GM21528 (cell line): Measurements from ENCODE around the gene GRB14.
"Not testable (repeated sequence)": the region's sequence is repeated elsewhere in the genome, so short reads cannot be mapped to it uniquely, and the experiment has no call there.

ENCODE experiments used
- ATAC-seq: cut with Tn5 transposase; IDR thresholded peaks from one replicate; pipeline ENCODE4 v1.9.1; 2021; ENCODE audit warnings: mild to moderate bottlenecking, moderate library complexity; ENCODE audit not compliant: unreplicated experiment, low FRiP score

GRB14 gene

DNA sequence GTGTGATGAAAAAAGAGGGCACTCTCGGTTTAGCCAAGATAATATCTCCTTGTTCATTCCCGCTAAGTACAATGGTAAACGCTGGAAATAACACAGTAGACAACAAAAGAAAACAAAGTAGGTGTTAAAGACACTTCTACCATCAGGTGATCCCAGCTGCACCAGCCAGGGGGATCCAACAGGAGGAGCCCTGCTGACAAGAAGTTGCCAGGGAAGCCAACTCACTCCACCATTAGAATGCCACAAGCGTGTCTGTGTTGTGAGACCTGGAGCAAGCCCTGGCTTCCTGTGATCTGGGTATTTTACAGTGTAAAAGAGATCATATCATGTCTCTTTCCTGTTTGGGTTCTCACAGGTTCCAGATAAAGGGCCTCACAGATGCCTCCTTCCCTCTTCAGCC lies 117.0 kb downstream of the GRB14 start:
- ATAC-seq = no peak

DNA sequence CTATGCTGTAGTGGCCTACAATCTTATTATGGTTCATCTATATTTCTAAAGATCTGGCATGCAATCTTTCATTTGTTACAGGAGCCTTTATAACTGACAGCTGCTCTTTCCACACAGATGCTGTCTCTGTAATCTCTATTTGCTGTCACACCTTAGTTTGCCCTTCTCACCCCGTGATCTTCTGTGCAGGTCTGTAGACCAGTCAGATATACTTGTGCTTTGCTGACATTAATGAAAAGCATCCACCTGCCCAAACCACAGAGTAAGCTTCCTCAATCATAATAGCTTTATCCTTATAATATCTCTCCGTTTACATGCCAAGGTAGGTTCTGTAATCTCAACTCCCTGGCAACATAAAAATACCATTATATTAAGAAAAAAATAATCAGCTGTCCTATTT lies 122.4 kb downstream of the GRB14 start:
- ATAC-seq = no peak

DNA sequence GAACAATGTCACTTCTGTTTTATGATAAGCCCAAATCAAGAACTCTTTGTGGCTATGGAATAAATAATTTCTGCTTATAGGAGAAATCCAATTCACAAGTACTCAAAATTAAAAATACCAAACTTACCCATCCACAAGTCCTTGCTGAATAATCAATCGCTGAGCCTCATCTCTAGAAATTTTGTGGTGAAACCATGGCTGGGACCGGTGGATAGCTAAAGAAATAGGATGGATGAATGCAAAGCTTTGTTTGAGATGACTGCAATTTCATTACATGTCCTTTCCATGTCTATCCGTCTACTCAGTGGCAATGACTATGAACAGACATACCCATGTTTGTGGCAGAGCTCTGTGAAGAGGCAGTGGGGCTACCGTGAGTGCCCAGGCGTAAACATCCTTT lies 124.4 kb downstream of the GRB14 start:
- no peak for ATAC-seq

DNA sequence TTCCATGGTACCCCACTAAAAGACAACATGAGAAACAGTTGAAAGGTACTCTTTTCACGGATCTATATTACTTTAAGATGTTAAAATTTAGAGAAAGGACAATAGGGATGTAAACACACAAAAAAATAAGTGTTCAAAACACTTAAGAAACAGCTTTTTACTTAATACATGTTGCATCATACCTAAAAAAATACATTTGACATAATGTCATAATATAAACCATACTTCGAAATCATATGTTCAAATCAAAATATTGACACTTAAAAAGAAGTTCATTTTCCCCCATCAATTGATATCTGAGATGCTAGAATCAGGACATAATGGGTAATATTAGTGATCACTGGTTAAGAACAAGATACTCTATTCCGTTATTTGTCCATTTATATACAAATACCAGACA lies 124.9 kb downstream of the GRB14 start:
- no peak for ATAC-seq

DNA sequence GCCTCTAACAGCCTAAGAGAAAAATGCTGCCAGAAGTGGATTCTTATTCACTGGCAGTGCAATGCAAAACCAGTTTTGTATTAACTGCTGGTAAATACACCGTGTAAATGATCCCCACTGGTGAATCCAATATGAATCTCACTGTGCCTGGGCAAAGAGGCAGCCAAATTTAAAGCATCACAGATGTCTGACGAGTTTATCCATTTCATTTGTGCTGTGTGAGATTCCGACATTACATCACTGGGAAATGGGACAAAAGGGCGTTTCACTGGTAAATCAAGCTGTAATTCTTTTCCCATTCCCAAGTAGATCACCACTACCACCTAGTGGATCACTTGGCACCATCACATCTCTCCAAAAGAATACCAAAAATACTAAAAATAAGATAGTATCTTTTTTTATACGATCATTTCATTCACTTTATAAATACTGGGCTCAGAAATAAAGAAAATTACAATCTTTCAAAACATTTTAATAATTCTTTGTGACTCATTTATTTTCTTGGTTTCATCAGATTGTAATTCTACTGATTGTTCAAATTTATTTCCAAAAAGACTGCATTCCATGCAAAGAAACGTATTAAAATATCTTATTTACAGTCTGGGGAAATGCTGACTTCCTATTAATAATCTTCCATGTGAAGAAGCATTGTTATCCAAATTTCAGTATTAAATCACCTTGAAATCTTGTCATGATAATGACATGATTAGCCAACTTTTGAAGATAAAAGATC lies 125.6 kb downstream of the GRB14 start:
- no peak for ATAC-seq

DNA sequence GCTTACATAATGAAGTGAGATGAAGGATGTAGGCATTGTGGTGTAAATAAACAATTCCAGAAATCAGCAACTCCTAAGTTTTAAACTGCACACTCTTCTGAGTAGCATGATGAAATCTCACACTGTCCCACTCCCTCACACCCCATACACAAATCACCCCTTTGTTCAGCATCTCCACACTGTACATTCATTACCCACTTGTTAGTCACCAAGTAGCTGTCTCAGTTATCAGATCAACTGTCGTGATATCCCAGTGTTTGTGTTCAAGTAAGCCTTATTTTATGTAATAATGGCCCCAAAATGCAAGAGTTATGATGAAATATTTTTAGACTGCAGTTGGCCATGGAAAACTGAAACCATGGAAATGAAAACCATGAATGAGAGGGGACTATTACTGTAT lies 135.7 kb downstream of the GRB14 start:
- no peak for ATAC-seq

DNA sequence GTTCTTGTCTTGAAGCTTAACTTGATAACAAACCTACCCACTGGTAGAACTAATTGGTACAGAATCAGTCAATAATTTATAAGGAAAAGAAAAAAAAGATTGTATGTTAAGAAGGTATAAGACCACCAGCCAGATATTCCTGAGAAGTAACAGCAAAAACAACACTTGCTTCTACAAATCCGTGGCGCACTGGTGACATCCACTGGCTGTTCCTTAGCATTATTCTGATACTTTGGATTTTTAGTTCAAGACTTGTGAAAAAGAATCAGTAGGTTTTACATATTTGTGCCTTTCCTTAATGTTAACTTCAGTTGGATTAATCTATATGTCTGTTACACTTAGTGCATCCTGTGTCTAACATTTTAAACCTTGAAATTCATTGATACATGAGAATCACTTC lies 141.8 kb downstream of the GRB14 start:
- ATAC-seq = no peak

DNA sequence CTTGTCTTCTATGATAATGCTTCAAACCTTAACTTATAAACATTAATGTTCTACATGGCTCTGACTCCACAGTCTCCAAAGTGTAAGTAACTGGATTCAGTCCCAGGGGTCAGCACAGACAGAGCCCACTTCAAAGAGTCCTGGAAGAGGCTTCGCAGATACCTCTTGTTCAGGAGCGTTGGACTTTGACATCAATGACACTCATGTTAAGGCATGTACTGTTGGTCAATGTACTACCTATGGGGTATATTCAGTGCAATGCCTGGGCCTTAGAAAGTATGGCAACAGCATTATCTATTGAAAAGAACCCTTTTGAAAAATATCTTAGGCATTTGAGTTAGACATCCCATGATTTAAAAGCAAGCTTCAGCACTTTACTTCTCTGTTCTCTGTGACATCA lies 143.1 kb downstream of the GRB14 start:
- ATAC-seq = no peak

DNA sequence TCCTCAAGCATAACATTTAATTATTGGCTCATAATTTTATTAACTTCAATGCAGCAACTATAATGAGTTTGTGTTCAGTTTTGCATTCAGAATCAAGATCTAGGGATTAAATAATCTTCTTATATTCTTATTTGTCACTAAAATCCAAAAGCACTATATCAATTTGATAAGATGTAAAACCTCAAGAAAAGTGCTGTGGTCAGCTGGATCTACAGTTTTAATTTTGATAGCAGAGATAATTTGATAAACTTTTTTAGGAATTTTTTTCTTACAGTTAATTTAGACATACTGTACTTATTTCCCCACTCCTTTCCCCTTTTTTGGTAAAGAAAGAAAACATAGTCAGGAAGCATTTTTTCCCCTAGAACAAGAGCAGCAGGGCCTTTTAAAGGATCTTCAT lies 146.4 kb downstream of the GRB14 start:
- no peak for ATAC-seq

DNA sequence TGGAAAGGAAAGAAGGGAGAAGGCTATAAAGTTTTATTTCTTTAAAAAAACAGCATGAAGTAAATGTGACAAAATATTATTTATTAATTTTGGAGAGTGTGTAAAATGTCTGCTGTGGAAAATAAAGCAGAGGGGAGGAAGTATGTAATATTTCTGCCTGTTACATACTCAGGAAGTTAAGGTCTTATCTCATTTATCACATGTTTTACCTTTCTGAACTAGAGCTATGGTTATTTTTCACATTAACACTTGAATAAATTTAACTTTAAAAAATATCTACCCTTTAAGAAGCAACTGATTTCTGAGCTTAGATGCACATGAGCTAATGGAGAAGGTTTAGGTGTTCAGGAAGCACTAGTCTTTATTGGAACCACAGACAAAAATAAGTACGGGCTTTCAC lies 148.3 kb downstream of the GRB14 start:
- no peak for ATAC-seq

DNA sequence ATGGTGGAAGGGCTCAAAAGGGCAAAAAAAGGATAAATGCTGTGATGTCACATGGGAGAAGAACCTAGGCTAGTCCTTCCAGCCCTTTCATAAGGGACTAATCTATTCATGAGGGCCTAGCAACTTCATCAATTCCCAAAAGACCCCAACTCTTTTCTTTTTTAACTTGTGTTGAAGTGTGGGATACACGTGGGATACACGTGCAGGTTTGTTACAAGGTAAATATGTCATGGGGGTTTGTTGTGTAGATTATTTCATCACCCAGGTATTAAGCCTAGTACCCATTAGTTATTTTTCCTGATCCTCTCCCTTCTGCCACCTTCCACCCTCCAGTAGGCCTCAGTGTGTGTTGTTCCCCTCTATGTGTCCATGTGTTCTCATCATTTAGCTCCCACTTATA lies 156.2 kb downstream of the GRB14 start:
- ATAC-seq = not testable (repeated sequence)

DNA sequence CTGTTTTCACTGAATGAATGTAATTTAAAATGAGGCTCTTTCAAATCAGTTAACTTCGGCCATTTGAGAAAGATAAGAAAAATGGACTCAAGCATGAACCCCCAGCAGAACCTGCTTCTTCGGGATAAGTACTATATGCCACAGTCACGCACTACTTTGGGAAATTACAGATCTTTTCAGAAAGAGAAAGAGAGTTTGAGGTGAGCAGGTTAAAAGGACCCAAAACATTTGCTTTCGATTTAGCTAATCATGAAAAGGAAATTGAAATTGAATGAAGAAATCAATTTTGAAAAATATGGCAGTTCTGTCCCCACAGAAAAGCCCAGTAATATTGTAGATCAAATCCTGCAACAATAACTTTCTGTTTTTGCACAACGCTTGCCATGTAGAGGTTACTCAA lies 156.9 kb downstream of the GRB14 start:
- ATAC-seq = no peak

DNA sequence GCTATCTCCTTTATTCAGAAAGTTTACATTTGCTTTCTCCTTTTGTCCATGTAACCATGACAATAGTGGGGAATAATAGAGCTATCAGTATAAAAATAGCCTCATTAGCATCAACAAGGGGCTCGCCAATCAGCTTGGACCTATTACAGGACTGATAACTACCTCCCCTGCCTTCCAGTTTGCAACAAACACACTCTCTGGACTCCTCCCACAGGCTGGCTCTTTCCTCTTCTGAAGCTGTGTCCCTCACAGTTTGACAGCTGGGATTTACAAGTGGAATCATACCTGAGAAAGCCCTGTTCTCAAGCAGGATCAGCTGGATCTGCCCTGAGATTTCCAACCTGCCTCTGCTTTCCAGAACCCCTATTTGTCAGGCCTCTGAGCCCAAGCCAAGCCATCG lies 162.5 kb downstream of the GRB14 start:
- no peak for ATAC-seq

DNA sequence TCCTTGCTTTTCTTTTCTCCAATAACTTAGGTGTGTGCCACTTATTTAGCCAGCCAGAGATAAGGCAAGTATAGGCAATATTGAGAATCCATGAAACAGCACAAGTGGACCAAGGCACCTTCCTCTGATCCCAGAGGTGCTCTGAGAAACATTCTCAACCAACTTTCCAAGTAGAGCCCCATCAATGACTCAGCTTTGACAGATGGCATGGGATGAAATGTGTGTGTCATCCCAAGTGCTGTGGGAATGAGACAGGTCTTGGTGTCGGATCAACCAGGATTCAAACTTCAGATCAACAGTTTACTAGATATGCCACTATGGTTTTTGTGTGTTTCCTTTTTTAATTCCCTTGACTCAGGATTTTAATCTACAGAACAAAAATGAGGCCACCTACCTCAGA lies 164.0 kb downstream of the GRB14 start:
- ATAC-seq = no peak

DNA sequence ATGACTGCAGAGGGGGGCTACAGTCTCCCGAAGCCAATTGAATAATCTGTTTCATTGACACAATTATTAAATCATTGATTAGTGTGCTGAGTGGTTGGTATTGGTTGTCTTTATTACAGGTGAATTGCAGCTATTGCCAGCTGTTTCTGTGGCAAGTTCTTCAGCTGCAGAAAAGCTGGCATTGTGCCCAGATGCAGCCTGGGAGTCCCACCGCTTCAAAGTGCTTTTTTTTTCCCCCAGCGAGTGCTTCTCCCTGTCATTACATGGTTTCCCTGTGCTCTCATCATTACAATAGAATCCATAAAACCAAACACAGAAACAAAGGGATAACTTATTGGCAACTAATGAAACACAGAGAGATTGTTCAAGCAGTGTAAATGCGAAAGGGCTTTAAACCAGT lies 164.7 kb downstream of the GRB14 start:
- ATAC-seq = no peak

DNA sequence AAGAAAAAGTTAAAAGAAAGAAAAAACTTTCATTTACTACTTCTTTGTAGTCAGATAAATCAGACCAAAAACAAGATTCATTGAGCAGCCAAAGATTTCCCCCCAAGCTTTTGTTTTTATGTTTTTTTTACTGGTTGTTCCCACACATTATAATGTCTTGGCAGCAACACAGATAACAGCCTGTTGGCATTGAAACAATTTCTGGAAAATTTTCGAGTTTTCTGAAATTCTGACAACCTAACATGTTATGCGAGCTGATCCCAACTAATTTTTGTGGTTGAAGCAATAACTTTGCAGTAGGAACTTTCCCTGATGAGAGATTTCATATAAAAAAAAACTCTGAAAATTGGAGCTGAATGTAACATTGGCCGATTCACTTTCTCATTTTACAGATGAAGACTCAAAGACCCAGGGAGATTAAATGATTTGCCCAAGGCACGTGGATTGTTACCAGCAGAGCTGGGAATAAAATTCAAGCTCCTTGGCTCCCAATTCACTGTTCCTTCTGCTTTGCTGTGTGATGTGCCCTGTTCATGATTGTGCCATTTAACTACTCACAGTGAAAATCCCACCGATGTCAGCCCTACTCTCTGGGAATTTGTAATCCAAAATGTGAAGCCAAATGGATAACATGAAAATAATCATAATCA lies 167.5 kb downstream of the GRB14 start:
- no peak for ATAC-seq

DNA sequence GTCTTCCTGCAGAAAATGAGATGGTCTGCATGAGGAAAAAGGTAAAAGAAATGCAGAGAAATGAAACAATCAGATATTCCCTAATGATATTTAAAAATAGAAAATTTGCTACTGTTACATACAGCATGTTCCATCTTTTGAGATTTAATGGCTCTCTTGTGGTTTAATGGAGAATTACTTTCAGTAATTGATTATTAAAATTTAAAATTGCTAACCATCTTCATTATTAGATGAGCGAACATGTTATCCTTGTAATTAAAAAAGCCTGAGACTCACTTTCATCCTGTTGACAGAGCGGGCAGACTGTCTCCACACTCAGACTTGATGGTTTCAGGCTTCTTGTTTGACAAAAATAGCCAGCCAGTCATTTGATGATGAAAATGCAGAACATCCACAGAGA lies 171.0 kb downstream of the GRB14 start:
- ATAC-seq = no peak

DNA sequence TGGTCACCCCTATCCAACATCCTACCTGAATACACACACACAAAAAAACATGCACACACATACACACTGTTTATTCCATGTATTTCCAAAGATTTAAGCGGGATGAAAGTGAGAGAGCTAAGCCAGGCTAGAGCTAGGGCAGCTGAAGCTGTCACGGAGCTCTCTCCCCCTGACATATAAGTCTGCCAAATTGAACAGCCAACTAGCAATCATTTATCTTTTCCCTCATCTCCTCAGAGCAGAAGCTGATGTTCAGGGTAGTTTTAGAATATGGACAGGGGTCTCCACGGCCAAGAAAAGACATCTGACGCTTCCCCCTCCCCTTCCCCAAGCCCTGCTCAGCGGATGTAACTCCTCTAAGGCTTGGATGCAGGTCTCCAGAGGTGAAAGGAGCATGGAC lies 171.6 kb downstream of the GRB14 start:
- no peak for ATAC-seq

DNA sequence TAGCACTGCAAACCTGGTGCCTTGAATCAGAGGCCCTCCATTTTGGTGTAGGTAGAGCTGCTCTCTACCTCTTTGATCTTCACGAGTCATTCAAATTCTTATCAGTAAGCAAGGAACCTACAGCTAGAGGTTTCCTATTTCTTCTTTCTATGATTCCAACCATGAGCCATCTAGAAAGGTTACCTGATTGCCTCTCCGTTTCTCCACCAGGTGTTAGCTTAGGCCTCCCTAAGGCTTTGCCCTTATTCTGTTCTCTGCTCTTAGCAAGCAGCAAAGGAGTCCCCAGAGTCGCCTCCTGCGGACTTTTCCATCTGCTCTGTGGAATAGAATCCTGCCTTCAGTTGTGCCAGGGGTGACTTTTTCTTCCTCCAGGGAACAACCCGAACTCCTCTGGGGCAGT lies 173.6 kb downstream of the GRB14 start:
- no peak for ATAC-seq
